Measurements from ENCODE around the gene BORCS5.

DNA sequence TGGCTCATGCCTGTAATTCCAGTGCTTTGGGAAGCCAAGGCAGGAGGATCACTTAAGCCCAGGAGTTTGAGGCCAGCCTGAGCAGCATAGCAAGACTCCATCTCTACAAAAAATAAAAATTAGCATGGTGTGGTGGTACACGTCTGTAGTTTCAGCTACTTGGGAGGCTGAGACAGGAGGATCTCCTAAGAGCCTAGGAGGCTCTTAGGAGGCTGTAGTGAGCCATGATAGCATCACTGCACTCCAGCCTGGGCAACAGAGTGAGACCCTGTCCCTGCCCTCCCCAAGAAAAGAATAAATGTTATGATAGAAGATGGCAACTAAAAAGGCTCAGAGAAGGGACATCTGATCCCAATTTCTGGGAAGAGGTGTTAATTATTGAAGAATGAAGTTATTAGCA, 3.6 kb upstream of the BORCS5 start:
- TF ChIP-seq, protein P1, sequence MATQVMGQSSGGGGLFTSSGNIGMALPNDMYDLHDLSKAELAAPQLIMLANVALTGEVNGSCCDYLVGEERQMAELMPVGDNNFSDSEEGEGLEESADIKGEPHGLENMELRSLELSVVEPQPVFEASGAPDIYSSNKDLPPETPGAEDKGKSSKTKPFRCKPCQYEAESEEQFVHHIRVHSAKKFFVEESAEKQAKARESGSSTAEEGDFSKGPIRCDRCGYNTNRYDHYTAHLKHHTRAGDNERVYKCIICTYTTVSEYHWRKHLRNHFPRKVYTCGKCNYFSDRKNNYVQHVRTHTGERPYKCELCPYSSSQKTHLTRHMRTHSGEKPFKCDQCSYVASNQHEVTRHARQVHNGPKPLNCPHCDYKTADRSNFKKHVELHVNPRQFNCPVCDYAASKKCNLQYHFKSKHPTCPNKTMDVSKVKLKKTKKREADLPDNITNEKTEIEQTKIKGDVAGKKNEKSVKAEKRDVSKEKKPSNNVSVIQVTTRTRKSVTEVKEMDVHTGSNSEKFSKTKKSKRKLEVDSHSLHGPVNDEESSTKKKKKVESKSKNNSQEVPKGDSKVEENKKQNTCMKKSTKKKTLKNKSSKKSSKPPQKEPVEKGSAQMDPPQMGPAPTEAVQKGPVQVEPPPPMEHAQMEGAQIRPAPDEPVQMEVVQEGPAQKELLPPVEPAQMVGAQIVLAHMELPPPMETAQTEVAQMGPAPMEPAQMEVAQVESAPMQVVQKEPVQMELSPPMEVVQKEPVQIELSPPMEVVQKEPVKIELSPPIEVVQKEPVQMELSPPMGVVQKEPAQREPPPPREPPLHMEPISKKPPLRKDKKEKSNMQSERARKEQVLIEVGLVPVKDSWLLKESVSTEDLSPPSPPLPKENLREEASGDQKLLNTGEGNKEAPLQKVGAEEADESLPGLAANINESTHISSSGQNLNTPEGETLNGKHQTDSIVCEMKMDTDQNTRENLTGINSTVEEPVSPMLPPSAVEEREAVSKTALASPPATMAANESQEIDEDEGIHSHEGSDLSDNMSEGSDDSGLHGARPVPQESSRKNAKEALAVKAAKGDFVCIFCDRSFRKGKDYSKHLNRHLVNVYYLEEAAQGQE (IDR thresholded peaks at IDR 0.05; ENCODE audit: insufficient read depth in 1 of 2, low read depth in 2 of 2, low read length in 2 of 2) = no peak
- no peak for TF ChIP-seq TAF1 (IDR thresholded peaks at IDR 0.05; ENCODE audit: borderline replicate concordance, insufficient read depth, low read length)
- no peak for TF ChIP-seq POLR2AphosphoS5 (IDR thresholded peaks at IDR 0.05; ENCODE audit: low read depth, low read length)

Measured in PFSK-1 (cell line).